ENCODE measurements around the gene NR2F1-AS1. TPM values are rescaled to one million over a fixed set of nuclear protein-coding genes. Genes with fewer than 3 reads are reported as not detected.

NR2F1-AS1 gene
- total RNA-seq, 1 donor from 2014 or later: 53.1 TPM

DNA sequence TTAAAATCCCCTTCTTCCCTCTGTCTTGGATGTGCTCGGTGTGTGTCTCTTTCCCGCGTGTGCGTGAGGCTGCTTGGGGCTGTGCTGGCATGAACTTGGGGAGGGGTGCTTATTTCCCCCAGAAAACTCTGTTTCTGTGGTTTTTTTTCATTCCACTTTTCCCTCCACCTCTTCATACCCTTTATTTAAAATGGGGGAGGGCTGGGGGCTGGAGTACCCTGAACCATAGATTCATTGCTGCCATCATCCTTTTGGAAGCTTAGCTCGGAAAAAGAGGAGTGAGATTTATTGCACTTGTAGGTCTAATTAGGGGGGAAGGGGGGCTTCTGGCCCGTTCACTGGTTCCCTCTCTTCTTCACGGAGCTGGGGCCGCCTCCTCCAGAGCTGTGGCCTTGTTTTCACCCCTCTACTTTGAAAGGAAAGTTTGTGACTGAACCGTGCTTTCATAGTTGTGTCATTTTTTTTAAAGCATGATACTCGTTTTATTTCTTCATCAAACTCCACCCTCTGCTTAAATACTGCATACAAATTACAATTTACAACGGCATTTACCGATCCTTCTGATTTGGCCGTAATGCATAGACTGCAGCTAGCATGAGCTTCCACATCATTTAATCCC, 4.9 kb upstream of the NR2F1-AS1 start:
- peaks cover 34% of the 10 kb centered on the region for H3K4me1 Mint-ChIP-seq
- H3K9me3 Mint-ChIP-seq: no peaks in the 10 kb centered on the region
- DNase-seq (ENCODE audit: low read depth, low spot score): no peak
- peak overlapping the region; percentile 100 for H3K4me3 Mint-ChIP-seq
- TF ChIP-seq, protein P1, sequence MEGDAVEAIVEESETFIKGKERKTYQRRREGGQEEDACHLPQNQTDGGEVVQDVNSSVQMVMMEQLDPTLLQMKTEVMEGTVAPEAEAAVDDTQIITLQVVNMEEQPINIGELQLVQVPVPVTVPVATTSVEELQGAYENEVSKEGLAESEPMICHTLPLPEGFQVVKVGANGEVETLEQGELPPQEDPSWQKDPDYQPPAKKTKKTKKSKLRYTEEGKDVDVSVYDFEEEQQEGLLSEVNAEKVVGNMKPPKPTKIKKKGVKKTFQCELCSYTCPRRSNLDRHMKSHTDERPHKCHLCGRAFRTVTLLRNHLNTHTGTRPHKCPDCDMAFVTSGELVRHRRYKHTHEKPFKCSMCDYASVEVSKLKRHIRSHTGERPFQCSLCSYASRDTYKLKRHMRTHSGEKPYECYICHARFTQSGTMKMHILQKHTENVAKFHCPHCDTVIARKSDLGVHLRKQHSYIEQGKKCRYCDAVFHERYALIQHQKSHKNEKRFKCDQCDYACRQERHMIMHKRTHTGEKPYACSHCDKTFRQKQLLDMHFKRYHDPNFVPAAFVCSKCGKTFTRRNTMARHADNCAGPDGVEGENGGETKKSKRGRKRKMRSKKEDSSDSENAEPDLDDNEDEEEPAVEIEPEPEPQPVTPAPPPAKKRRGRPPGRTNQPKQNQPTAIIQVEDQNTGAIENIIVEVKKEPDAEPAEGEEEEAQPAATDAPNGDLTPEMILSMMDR (conservative IDR thresholded peaks at IDR 0.05): no peak
- peak overlapping the region; percentile 99 for H3K27ac Mint-ChIP-seq (ENCODE audit: unreplicated experiment)
- peaks cover 47% of the 10 kb centered on the region for H3K27me3 Mint-ChIP-seq (ENCODE audit: low read depth)
- H3K36me3 Mint-ChIP-seq (ENCODE audit: low read depth): peaks cover 52% of the 10 kb centered on the region

- H3K27ac Mint-ChIP-seq (ENCODE audit: unreplicated experiment): peak overlapping the region; percentile 99
- peaks cover 41% of the 10 kb centered on the region for H3K27me3 Mint-ChIP-seq (ENCODE audit: low read depth)
- H3K4me1 Mint-ChIP-seq: peaks cover 28% of the 10 kb centered on the region
- peaks cover 45% of the 10 kb centered on the region for H3K36me3 Mint-ChIP-seq (ENCODE audit: low read depth)
- H3K4me3 Mint-ChIP-seq: peak overlapping the region; percentile 100
- no peaks in the 10 kb centered on the region for H3K9me3 Mint-ChIP-seq
- TF ChIP-seq, protein P1 (conservative IDR thresholded peaks at IDR 0.05): no peak
- no peak for DNase-seq (ENCODE audit: low read depth, low spot score)
Observed at GRCh38 chr5:93585041-93585766, 4.2 kb upstream of the NR2F1-AS1 start.

GRCh38 chr5:93584596-93585040, 3.6 kb upstream of the NR2F1-AS1 start:
- H3K27me3 Mint-ChIP-seq (ENCODE audit: low read depth): peaks cover 35% of the 10 kb centered on the region
- H3K4me3 Mint-ChIP-seq: peak overlapping the region; percentile 11
- no peak overlapping the region for H3K27ac Mint-ChIP-seq (ENCODE audit: unreplicated experiment)
- H3K4me1 Mint-ChIP-seq: peaks cover 22% of the 10 kb centered on the region
- peaks cover 40% of the 10 kb centered on the region for H3K36me3 Mint-ChIP-seq (ENCODE audit: low read depth)
- DNase-seq (ENCODE audit: low read depth, low spot score): no peak
- TF ChIP-seq, protein P1 (conservative IDR thresholded peaks at IDR 0.05): no peak
- no peaks in the 10 kb centered on the region for H3K9me3 Mint-ChIP-seq

- Mint-ChIP-seq H3K9me3 (no peaks in the 10 kb centered on the region), H3K27ac (ENCODE audit: unreplicated experiment) (no peak overlapping the region), H3K36me3 (ENCODE audit: low read depth) (peaks cover 33% of the 10 kb centered on the region), H3K27me3 (ENCODE audit: low read depth) (peaks cover 29% of the 10 kb centered on the region), H3K4me1 (peaks cover 15% of the 10 kb centered on the region), H3K4me3 (peak overlapping the region; percentile 11)
- no peak for DNase-seq (ENCODE audit: low read depth, low spot score)
- TF ChIP-seq, protein P1 (conservative IDR thresholded peaks at IDR 0.05): no peak
Observed at GRCh38 chr5:93583768-93584595, 3.0 kb upstream of the NR2F1-AS1 start.

DNA sequence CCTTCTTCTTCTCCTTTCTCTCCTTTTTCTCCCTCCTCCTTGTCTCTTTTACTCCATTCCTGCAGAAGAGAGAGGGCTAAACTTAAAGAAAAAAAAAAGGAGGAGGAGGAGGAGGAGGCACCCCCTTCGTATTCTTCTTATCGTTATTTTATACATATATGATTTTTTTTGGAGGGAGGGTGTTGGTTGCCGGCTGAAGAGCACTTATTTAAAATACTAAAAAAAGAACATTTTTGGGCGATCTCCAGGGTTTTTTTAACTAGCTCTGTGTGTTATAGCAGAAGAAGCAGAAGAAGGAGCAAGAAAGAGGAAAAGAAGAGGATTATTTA, 2.4 kb upstream of the NR2F1-AS1 start:
- TF ChIP-seq, protein P1 (conservative IDR thresholded peaks at IDR 0.05): no peak
- H3K36me3 Mint-ChIP-seq (ENCODE audit: low read depth): peaks cover 28% of the 10 kb centered on the region
- no peak for DNase-seq (ENCODE audit: low read depth, low spot score)
- no peak overlapping the region for H3K27ac Mint-ChIP-seq (ENCODE audit: unreplicated experiment)
- no peak overlapping the region for H3K4me3 Mint-ChIP-seq
- peaks cover 24% of the 10 kb centered on the region for H3K27me3 Mint-ChIP-seq (ENCODE audit: low read depth)
- peaks cover 14% of the 10 kb centered on the region for H3K4me1 Mint-ChIP-seq
- H3K9me3 Mint-ChIP-seq: no peaks in the 10 kb centered on the region

Data from neural crest cell (in vitro differentiated cells).